SK-N-SH (cell line): ENCODE results near the gene RFT1.

Experiments used
- CTCF ChIP-seq: fragments of 200-600 bp; sonication (generic); IDR thresholded peaks from 2 replicates; pipeline ENCODE4 v1.6.1; 2017; ENCODE audit warnings: antibody characterized with exemption, mild to moderate bottlenecking, moderate library complexity
- RCOR1 ChIP-seq: fragments of 150-350 bp; IDR thresholded peaks from 2 replicates; pipeline ENCODE4 v1.6.1; 2017; ENCODE audit warnings: antibody characterized with exemption, low read length

DNA sequence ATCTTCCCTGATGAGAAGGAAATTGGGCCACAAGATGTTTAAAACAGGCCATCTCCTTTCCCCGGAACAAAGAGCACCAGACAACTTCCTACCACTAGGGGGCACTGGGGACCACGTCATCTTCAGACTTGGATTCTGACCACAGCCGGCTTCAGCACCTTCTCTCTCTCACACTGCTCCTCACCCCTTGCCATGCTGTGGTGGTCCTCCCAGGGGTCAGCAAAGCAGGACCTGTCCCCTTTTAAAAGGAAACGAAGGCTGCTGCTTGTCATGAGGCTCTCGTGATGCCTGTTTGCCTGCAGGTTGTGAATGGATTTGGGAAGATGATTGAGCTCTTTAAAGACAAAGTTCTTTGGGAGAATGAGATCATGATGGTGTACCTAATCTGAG is 16.2 kb downstream of the RFT1 start:
- TF ChIP-seq RCOR1 = no peak
- TF ChIP-seq CTCF = peak; percentile 92
